Measurements from ENCODE around the gene ENO3. TPM values are rescaled to one million over a fixed set of nuclear protein-coding genes. Genes with fewer than 3 reads are reported as not detected.

The ENO3 gene
- total RNA-seq, 1 experiment from 2014 or later = 19.0 TPM

- intact Hi-C loops (cut with micrococcal nuclease) = no loop called here
- no peak for TF ChIP-seq CTCF (IDR thresholded peaks at IDR 0.05; ENCODE audit: unreplicated experiment)
- H3K9me3 Mint-ChIP-seq (ENCODE audit: unreplicated experiment) = no peaks in the 10 kb centered on the region
- peaks cover 22% of the 10 kb centered on the region for H3K4me1 Mint-ChIP-seq (ENCODE audit: insufficient read depth, unreplicated experiment)
- no peaks in the 10 kb centered on the region for H3K27me3 Mint-ChIP-seq (ENCODE audit: insufficient read depth, unreplicated experiment)
- no peak overlapping the region for H3K4me3 Mint-ChIP-seq (ENCODE audit: unreplicated experiment)
- POLR2A ChIA-PET = interaction anchor here (0.6 to 1.4 kb wide), 7 partner anchors 11 to 147 kb away, joined by 3 to 6 read pairs (median 3); partner anchors contain the start of genes PFN1 and SPAG7
- BruUV-seq (replicated peaks) = no TSS peak
- CTCF ChIA-PET = interaction anchor here (0.8 to 2.3 kb wide), 2 partner anchors 17 to 27 kb away, joined by 4 to 5 read pairs; no protein-coding TSS in a partner anchor
- DNase-seq (ENCODE audit: unreplicated experiment) = no peak
- H3K27ac Mint-ChIP-seq (ENCODE audit: low read depth, unreplicated experiment) = no peak overlapping the region
- peaks cover 41% of the 10 kb centered on the region for H3K36me3 Mint-ChIP-seq (ENCODE audit: insufficient read depth, unreplicated experiment)
Measured at GRCh38 chr17:4936436-4936835, 14.5 kb upstream of the ENO3 start.

- Mint-ChIP-seq H3K4me1 (ENCODE audit: insufficient read depth, unreplicated experiment) (peaks cover 33% of the 10 kb centered on the region), H3K36me3 (ENCODE audit: insufficient read depth, unreplicated experiment) (peaks cover 41% of the 10 kb centered on the region), H3K4me3 (ENCODE audit: unreplicated experiment) (peak overlapping the region; percentile 91), H3K27me3 (ENCODE audit: insufficient read depth, unreplicated experiment) (no peaks in the 10 kb centered on the region), H3K9me3 (ENCODE audit: unreplicated experiment) (no peaks in the 10 kb centered on the region), H3K27ac (ENCODE audit: low read depth, unreplicated experiment) (no peak overlapping the region)
- DNase-seq (ENCODE audit: unreplicated experiment) = no peak
- ChIA-PET CTCF (interaction anchor here (0.6 to 2.3 kb wide), 2 partner anchors 29 to 44 kb away, joined by 3 to 5 read pairs; no protein-coding TSS in a partner anchor), POLR2A (interaction anchor here (0.6 to 21.5 kb wide), 4 partner anchors 8 to 30 kb away, joined by 3 to 639 read pairs (median 18); partner anchors contain the start of gene SPAG7)
- no peak for TF ChIP-seq CTCF (IDR thresholded peaks at IDR 0.05; ENCODE audit: unreplicated experiment)
- BruUV-seq (replicated peaks) = no TSS peak
- intact Hi-C loops (cut with micrococcal nuclease) = no loop called here
Measured at GRCh38 chr17:4937553-4937952, 13.4 kb upstream of the ENO3 start.

GRCh38 chr17:4938069-4938491 lies 12.8 kb upstream of the ENO3 start:
- intact Hi-C loops (cut with micrococcal nuclease) = no loop called here

More at GRCh38 chr17:4938069-4938491, 12.8 kb upstream of the ENO3 start:
- Mint-ChIP-seq H3K9me3 (ENCODE audit: unreplicated experiment) (no peaks in the 10 kb centered on the region), H3K4me3 (ENCODE audit: unreplicated experiment) (peak overlapping the region; percentile 91), H3K4me1 (ENCODE audit: insufficient read depth, unreplicated experiment) (peaks cover 39% of the 10 kb centered on the region), H3K27me3 (ENCODE audit: insufficient read depth, unreplicated experiment) (no peaks in the 10 kb centered on the region), H3K36me3 (ENCODE audit: insufficient read depth, unreplicated experiment) (peaks cover 44% of the 10 kb centered on the region), H3K27ac (ENCODE audit: low read depth, unreplicated experiment) (peak overlapping the region; percentile 98)
- no TSS peak for BruUV-seq (replicated peaks)
- DNase-seq (ENCODE audit: unreplicated experiment) = no peak
- POLR2A ChIA-PET = interaction anchor here (0.9 to 21.5 kb wide), 4 partner anchors 11 to 29 kb away, joined by 3 to 639 read pairs (median 18); partner anchors contain the start of gene SPAG7
- no peak for TF ChIP-seq CTCF (IDR thresholded peaks at IDR 0.05; ENCODE audit: unreplicated experiment)
- CTCF ChIA-PET = interaction anchor here (0.5 to 3.0 kb wide), 4 partner anchors 27 to 44 kb away, joined by 3 to 24 read pairs (median 3); no protein-coding TSS in a partner anchor
